HUES64 (cell line): ENCODE data around the gene THSD7A.
A peak's percentile ranks its signal among the peaks of the same experiment; 100 is the strongest.
"Not testable (repeated sequence)": the region's sequence is repeated elsewhere in the genome, so short reads cannot be mapped to it uniquely, and the experiment has no call there.

Source experiments
- H3K27ac ChIP-seq: 2 replicates; pipeline ENCODE4 v1.7.0; 2013; ENCODE audit warnings: low read depth, low read length, inconsistent platforms
- H3K27me3 ChIP-seq: 2 replicates; pipeline ENCODE4 v1.6.1; 2013; ENCODE audit warnings: mild to moderate bottlenecking, low read length; ENCODE audit not compliant: insufficient read depth
- H3K36me3 ChIP-seq: 2 replicates; pipeline ENCODE4 v1.6.1; 2013; ENCODE audit warnings: mild to moderate bottlenecking, low read length; ENCODE audit not compliant: insufficient read depth
- H3K4me1 ChIP-seq: 2 replicates; pipeline ENCODE4 v1.6.1; 2013; ENCODE audit warnings: mild to moderate bottlenecking, low read length, moderate library complexity; ENCODE audit not compliant: insufficient read depth
- H3K4me3 ChIP-seq: 2 replicates; pipeline ENCODE4 v1.5.1; 2013; ENCODE audit warnings: mild to moderate bottlenecking, low read length, moderate library complexity
- H3K9ac ChIP-seq: 2 replicates; pipeline ENCODE4 v1.6.1; 2013; ENCODE audit warnings: mild to moderate bottlenecking, low read depth, low read length
- H3K9me3 ChIP-seq: 2 replicates; pipeline ENCODE4 v1.6.1; 2013; ENCODE audit warnings: low read depth, low read length; ENCODE audit not compliant: insufficient read depth
- WGBS: fragments of 150-250, 120-280 bp; methylation state at CpG from one replicate; pipeline ENCODE4 v1.1.7; 2013; ENCODE audit warnings: missing lambda C conversion rate; 5-methylcytosine and 5-hydroxymethylcytosine counted together

Gene THSD7A

DNA sequence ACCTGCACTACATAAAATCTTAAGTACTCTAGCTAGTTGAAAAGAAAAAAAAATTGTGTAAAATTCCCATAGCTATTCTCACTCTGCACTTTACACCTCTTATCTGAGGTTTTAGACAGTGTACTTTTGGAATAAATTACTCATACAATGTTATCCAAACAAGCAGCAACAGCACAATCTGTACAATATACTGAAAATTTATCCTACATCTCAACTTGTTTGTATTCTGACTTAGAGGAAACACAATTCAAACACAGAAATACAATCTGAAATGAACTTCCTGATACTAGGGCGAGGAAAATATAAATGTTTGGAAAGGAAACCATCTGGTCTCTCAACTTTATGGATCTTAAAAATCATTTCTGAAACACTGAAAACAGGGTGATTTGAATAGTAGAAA lies 381.7 kb downstream of the THSD7A start:
- H3K4me3 ChIP-seq = no peak overlapping the region
- no peaks in the 10 kb centered on the region for H3K27me3 ChIP-seq
- H3K9me3 ChIP-seq = no peaks in the 10 kb centered on the region
- no peak overlapping the region for H3K27ac ChIP-seq
- H3K36me3 ChIP-seq = no peaks in the 10 kb centered on the region
- no peaks in the 10 kb centered on the region for H3K4me1 ChIP-seq
- WGBS = no CpG with 5 or more reads among the region's 1 CpG
- H3K9ac ChIP-seq = no peak overlapping the region

DNA sequence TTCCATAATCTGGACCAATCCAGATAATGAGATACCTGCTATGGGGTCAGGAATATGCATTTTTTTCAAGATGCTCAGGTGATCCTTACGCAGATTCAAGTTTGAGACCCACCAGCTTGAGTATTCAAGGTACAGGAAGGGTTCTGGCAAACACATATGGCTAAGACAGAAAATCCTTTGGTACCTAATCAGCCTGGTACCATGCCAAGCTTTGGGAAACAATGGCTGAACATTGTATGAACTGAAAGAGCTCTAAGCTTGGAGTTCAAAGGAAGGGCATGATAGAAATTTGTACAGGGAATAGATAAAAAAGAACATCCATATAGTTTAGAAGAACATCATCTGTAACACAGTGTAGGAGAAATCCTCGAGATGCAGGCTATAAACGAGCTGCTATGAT lies 382.7 kb downstream of the THSD7A start:
- H3K27ac ChIP-seq = no peak overlapping the region
- no peak overlapping the region for H3K9ac ChIP-seq
- no peaks in the 10 kb centered on the region for H3K9me3 ChIP-seq
- H3K36me3 ChIP-seq = no peaks in the 10 kb centered on the region
- H3K4me1 ChIP-seq = no peaks in the 10 kb centered on the region
- 97% methylated on average over 3 of the region's 3 CpGs for WGBS
- no peaks in the 10 kb centered on the region for H3K27me3 ChIP-seq
- no peak overlapping the region for H3K4me3 ChIP-seq

DNA sequence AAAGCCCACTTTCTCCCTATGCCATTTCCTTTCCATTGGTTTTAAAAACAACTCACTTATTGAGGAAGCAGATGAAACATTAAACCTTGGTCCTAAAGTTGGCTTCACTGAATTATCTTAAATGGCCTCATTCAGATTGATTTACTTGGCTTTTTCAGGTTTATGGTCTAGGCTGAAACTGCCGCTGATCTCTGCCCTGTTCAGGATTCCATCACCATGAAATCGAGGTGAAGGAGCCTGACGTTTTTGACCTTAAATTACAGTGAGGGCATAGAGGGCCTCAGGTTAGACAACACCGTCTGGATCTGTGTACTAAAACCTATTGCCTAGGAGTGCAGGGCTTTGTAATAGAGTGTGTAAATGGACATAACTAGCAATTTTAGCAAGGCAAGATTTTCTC lies 383.7 kb downstream of the THSD7A start:
- Histone ChIP-seq H3K36me3 (no peaks in the 10 kb centered on the region), H3K4me3 (no peak overlapping the region), H3K27ac (no peak overlapping the region), H3K9ac (no peak overlapping the region), H3K4me1 (no peaks in the 10 kb centered on the region), H3K27me3 (no peaks in the 10 kb centered on the region), H3K9me3 (no peaks in the 10 kb centered on the region)
- WGBS = 94% methylated on average over 4 of the region's 4 CpGs

DNA sequence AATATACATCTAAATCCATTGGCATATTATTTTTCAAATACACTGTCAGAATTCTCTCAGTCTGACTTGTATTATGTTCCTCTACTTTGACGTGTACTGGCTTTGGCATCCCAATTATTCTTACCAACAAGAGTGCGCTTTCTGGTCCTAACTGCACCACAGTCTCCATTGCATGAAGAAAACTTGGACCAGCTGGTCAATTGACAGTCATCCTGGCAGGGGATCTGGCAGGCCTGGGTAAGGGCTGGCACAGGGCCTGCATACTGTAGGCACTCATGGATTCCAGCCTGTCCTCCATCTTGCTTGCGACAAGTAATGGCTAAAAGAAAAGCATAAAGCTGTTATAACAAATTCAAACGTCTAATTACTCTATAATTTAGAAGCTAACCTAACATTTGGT lies 384.9 kb downstream of the THSD7A start:
- Histone ChIP-seq H3K4me1 (no peaks in the 10 kb centered on the region), H3K4me3 (no peak overlapping the region), H3K36me3 (no peaks in the 10 kb centered on the region), H3K9me3 (no peaks in the 10 kb centered on the region), H3K9ac (no peak overlapping the region), H3K27me3 (no peaks in the 10 kb centered on the region), H3K27ac (no peak overlapping the region)
- WGBS = 96% methylated on average over 4 of the region's 4 CpGs

DNA sequence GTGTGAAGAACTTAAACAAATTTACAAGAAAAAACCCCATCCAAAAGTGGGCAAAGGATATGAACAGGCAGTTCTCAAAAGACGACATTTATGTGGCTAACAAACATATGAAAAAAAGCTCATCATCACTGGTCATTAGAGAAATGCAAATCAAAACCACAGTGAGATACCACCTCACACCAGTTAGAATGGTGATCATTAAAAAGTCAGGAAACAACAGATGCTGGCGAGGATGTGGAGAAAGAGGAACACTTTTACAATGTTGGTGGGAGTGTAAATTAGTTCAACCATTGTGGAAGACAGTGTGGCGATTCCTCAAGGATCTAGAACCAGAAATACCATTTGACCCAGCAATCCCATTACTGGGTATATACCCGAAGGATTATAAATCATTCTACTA lies 388.1 kb downstream of the THSD7A start:
- 86% methylated on average over 2 of the region's 4 CpGs for WGBS

DNA sequence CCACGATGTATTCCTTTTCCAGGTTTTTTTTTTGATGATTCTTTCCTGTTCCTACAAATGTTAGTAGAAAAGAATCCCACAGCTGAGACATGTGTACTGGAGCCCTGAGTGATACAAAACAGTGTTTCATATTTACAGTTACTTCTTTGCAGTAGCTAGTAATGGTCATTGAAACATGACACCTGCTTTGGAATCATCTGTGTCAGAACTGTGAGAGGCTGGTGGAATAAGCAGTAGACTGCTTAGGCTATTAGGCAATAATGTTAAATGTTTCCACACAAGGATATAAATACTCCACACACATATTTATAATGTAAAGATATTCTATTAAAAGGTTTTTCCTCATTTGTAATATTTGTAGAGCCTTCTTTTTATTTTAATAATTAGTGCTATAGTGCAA lies 394.0 kb downstream of the THSD7A start:
- no CpG with 5 or more reads among the region's 1 CpG for WGBS
- Histone ChIP-seq H3K4me3 (no peak overlapping the region), H3K27ac (no peak overlapping the region), H3K9ac (no peak overlapping the region), H3K36me3 (no peaks in the 10 kb centered on the region), H3K9me3 (peaks cover 5% of the 10 kb centered on the region), H3K4me1 (peaks cover 19% of the 10 kb centered on the region), H3K27me3 (no peaks in the 10 kb centered on the region)

More for the DNA sequence above, 388.1 kb downstream of the THSD7A start:
- not testable (repeated sequence) for H3K4me3 ChIP-seq, H3K9ac ChIP-seq, H3K36me3 ChIP-seq, H3K4me1 ChIP-seq, H3K27ac ChIP-seq, H3K27me3 ChIP-seq, H3K9me3 ChIP-seq

DNA sequence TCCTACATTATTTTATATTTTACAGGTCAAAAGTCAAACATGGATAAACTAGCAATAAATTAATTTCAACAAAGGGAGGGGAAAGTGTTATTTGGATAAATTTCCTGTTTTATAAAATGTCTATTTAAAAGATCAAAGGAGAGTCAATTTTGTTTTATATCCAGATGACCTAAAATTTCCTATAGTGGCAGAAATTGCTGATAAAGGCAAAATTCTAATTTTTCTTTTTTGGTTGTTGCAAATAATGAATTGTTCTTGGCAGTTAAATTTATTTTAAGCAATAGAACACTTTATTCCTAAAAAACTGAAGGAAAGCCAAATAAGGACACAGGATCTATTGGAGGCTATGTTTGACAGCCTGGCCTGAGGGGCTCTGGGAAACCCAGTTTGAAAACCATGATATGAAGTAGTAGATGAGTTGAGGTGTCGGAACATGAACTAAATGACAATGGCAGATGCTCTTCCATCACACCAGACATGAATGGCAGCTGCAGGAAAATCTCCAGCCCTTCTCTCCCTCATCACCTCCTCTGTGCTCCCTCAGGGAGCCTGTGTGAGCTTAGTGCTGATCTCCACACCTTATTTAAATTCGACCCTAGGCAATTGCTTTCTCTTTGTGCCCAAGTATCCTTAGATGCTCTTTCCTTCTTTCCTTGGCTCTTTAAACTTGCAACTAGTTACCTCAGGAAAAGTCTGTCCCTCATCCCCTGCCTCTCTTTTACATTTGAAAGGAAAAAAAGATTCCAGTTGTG lies 395.0 kb downstream of the THSD7A start:
- Histone ChIP-seq H3K27ac (peak overlapping the region; percentile 24; the same call in 1 of the 2 replicates), H3K9ac (no peak overlapping the region), H3K4me1 (peaks cover 19% of the 10 kb centered on the region), H3K9me3 (peaks cover 5% of the 10 kb centered on the region), H3K27me3 (no peaks in the 10 kb centered on the region), H3K4me3 (no peak overlapping the region), H3K36me3 (no peaks in the 10 kb centered on the region)
- WGBS = 47% methylated on average over 2 of the region's 2 CpGs

DNA sequence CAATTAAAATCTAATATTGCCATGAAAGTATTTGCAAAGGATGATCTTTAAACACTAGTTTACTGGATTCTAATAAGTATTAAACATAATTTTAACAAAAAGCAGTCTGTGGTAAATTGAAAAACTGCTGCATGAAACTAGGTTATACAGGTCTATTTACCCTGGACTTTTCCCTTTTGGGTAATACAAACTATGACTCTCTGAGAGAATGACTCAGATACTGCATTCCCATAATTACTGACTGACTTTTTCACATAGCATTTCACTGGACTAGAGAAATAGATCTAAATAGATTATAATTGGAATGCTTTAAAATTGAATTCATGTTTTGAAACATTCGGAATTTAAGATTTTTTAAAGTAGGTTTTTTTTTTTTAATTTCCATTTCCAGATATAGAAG lies 395.7 kb downstream of the THSD7A start:
- peaks cover 5% of the 10 kb centered on the region for H3K9me3 ChIP-seq
- H3K27me3 ChIP-seq = no peaks in the 10 kb centered on the region
- WGBS = no CpG with 5 or more reads among the region's 1 CpG
- H3K27ac ChIP-seq = no peak overlapping the region
- no peaks in the 10 kb centered on the region for H3K36me3 ChIP-seq
- no peak overlapping the region for H3K9ac ChIP-seq
- no peak overlapping the region for H3K4me3 ChIP-seq
- peaks cover 19% of the 10 kb centered on the region for H3K4me1 ChIP-seq

DNA sequence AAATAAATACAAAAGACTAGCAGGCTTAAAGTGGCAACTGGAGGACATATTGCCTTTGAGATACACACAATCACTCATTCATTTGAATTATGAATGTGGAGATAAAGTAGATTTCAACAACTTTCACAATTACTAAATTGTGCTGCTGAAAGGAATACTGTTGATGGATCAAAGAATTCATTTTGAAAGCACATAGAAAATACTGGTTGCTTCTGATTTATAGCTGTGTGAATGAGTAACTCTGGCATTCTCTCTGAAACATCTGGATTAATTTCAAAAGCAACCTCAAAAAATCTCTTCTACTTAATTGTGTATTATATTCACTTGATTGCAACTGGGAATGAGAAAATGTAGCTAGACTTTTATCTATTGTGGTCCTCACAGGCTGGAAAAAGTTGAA lies 397.6 kb downstream of the THSD7A start:
- no peak overlapping the region for H3K4me3 ChIP-seq
- no peak overlapping the region for H3K27ac ChIP-seq
- peaks cover 19% of the 10 kb centered on the region for H3K4me1 ChIP-seq
- H3K27me3 ChIP-seq = no peaks in the 10 kb centered on the region
- H3K9ac ChIP-seq = no peak overlapping the region
- peaks cover 5% of the 10 kb centered on the region for H3K9me3 ChIP-seq
- no peaks in the 10 kb centered on the region for H3K36me3 ChIP-seq

DNA sequence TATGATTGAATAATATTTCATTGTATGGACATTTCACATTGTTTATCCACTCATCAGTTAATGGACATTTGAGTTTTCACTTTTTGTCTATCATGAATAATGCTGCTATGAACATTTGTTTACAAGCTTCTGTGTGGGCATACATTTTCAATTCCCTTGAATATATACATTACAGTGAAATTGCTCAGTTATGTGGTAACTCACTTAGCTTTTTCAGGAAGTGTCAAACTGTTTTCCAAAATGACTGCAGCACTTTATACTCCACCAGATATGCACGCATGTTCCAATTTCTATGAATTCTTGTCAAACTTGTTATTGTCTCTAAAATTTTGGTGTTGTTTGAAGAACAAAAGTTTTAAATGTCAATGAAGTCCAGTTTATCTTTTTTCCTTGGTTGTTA lies 401.2 kb downstream of the THSD7A start:
- WGBS = 100% methylated on average over 1 of the region's 1 CpG
- no peak overlapping the region for H3K4me3 ChIP-seq

DNA sequence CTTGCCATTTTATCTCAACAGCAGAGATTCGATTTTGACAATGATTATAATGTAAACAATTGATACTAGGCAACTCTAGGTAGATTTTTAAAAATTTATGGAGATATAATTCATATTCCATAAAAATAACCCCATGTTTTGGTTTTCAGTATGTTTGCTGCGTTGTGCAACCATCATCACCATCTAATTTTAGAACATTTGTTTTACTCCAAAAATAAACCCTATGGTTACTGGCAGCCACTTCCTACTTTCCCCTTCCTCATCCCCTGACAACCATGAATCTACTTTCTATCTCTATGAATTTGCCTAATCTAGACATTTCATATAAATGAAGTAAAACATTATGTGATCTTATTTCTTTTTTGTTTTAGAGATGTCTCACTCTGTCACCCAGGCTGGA lies 401.9 kb downstream of the THSD7A start:
- Histone ChIP-seq H3K27ac (no peak overlapping the region), H3K9ac (no peak overlapping the region), H3K36me3 (no peaks in the 10 kb centered on the region), H3K27me3 (no peaks in the 10 kb centered on the region), H3K4me1 (no peaks in the 10 kb centered on the region), H3K4me3 (no peak overlapping the region), H3K9me3 (no peaks in the 10 kb centered on the region)
- WGBS = 97% methylated on average over 1 of the region's 2 CpGs

More for the DNA sequence above, 401.2 kb downstream of the THSD7A start:
- peaks cover 5% of the 10 kb centered on the region for H3K9me3 ChIP-seq
- no peak overlapping the region for H3K9ac ChIP-seq
- H3K36me3 ChIP-seq = no peaks in the 10 kb centered on the region
- no peaks in the 10 kb centered on the region for H3K27me3 ChIP-seq
- H3K27ac ChIP-seq = no peak overlapping the region
- H3K4me1 ChIP-seq = no peaks in the 10 kb centered on the region
